Osteocyte (in vitro differentiated cells): Measurements from ENCODE around the gene NCBP2L. TPM values are rescaled to one million over a fixed set of nuclear protein-coding genes. Genes with fewer than 3 reads are reported as not detected.
A peak's percentile ranks its signal among the peaks of the same experiment; 100 is the strongest.

Experiments
- DNase-seq: peaks from one replicate; pipeline ENCODE4 v3.0.0; 2021; ENCODE audit warnings: mixed read lengths; ENCODE audit not compliant: unreplicated experiment; ENCODE audit errors: extremely low spot score
- H3K27ac Mint-ChIP-seq: one replicate; pipeline ENCODE4 v1.8.0; 2021; ENCODE audit warnings: mild to moderate bottlenecking, mixed read lengths; ENCODE audit not compliant: unreplicated experiment
- H3K27me3 Mint-ChIP-seq: one replicate; pipeline ENCODE4 v1.8.0; 2021; ENCODE audit warnings: mixed read lengths; ENCODE audit not compliant: unreplicated experiment
- H3K36me3 Mint-ChIP-seq: one replicate; pipeline ENCODE4 v1.8.0; 2021; ENCODE audit warnings: mixed read lengths; ENCODE audit not compliant: unreplicated experiment
- H3K4me1 Mint-ChIP-seq: one replicate; pipeline ENCODE4 v1.8.0; 2021; ENCODE audit warnings: mixed read lengths; ENCODE audit not compliant: unreplicated experiment
- H3K4me3 Mint-ChIP-seq: one replicate; pipeline ENCODE4 v1.8.0; 2021; ENCODE audit warnings: mild to moderate bottlenecking, moderate library complexity, mixed read lengths; ENCODE audit not compliant: unreplicated experiment
- H3K9me3 Mint-ChIP-seq: one replicate; pipeline ENCODE4 v1.8.0; 2021; ENCODE audit warnings: mixed read lengths; ENCODE audit not compliant: unreplicated experiment
- long read RNA-seq: library from polyadenylated mRNA; unstranded; transcript quantifications from one replicate; pipeline ENCODE4 v2.0.0, GENCODE V29; 2021
- total RNA-seq: library from RNA; stranded (reverse); gene quantifications from 2 replicates; pipeline ENCODE4 v1.2.1, GENCODE V29; 2021
- TF ChIP-seq, protein P1 (sequence below): fragments of 200-600 bp; sonication (generic); IDR thresholded peaks from 2 replicates; pipeline ENCODE4 v1.5.0; 2021; ENCODE audit warnings: antibody characterized with exemption, mild to moderate bottlenecking, moderate library complexity

NCBP2L gene
- total RNA-seq, result not detected in 2 replicates
- long read RNA-seq, result 0 reads

DNA sequence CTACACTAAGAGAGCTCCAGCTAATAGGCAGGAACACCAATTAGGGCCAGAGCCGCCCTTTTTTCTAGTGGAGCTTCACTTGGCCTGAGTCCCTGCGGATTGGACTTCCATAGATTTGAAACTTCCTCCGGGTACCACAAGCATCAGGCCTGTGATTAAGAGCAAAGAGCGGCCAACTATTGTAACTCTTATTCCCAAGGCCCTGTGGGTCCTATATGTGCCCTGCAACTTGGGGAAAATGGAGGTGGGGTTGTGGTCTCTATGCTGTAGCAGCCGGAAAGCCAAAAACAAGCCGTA, at the start of gene NCBP2L:
TSS of gene NCBP2L (plus strand) at position 198 of the 297 bp plus-strand sequence. CDS start 16,488 bp downstream, outside the sequence.
- Mint-ChIP-seq H3K27me3 (peaks cover 2% of the 10 kb centered on the region), H3K27ac (peak within 1 kb of the TSS; percentile 91), H3K4me1 (peaks cover 16% of the 10 kb centered on the region), H3K4me3 (peak within 1 kb of the TSS; percentile 82), H3K9me3 (no peaks in the 10 kb centered on the region), H3K36me3 (no peaks in the 10 kb centered on the region)
- TF ChIP-seq, protein P1, sequence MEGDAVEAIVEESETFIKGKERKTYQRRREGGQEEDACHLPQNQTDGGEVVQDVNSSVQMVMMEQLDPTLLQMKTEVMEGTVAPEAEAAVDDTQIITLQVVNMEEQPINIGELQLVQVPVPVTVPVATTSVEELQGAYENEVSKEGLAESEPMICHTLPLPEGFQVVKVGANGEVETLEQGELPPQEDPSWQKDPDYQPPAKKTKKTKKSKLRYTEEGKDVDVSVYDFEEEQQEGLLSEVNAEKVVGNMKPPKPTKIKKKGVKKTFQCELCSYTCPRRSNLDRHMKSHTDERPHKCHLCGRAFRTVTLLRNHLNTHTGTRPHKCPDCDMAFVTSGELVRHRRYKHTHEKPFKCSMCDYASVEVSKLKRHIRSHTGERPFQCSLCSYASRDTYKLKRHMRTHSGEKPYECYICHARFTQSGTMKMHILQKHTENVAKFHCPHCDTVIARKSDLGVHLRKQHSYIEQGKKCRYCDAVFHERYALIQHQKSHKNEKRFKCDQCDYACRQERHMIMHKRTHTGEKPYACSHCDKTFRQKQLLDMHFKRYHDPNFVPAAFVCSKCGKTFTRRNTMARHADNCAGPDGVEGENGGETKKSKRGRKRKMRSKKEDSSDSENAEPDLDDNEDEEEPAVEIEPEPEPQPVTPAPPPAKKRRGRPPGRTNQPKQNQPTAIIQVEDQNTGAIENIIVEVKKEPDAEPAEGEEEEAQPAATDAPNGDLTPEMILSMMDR, result peak; percentile 1
- DNase-seq, result no peak

- peak overlapping the region; percentile 90 for H3K27ac Mint-ChIP-seq
- no peak for DNase-seq
These were observed 49.0 kb upstream of the NCBP2L start for GRCh38 chrX:107728371-107729099.

DNA sequence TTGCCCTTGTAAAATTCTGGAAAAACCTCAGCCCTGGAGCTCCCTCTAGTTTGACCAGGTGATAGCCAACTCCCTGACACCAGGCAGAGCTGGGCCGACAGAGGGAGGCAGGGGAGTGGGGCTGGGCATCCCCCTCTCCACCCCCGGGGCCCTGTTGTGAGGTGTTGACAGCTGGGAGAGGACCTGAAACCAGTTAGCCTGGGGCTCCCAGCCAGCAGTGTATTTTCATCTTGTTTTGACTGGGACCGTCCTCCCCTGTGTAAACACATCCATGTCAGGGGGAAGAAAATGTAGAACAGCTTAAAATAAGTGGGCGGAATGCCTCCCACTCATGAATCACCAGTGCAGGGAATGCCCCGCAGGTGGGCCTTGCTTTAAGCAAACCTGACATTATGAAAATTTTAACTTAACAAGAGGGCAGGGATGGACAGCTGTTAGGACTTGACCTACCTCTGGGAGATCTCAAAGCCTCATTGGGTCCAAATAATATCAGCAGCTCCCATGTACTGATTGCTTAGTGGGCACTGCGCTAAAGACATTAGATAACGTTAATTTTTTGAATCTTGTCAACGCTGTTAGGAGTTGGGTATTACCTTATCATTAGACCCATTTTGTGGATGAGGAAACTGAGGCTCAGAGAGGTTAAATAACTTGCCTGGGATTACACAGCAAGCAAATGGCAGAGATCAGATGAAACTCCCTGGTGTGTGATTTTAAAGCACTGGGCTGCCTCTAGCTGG, 47.8 kb upstream of the NCBP2L start:
- Mint-ChIP-seq H3K9me3 (no peaks in the 10 kb centered on the region), H3K27me3 (no peaks in the 10 kb centered on the region), H3K27ac (peak overlapping the region; percentile 90), H3K36me3 (no peaks in the 10 kb centered on the region), H3K4me3 (no peak overlapping the region), H3K4me1 (peaks cover 79% of the 10 kb centered on the region)
- DNase-seq, result no peak
- TF ChIP-seq, protein P1, result peak; percentile 26

More at GRCh38 chrX:107728371-107729099, 49.0 kb upstream of the NCBP2L start:
- Mint-ChIP-seq H3K4me1 (peaks cover 82% of the 10 kb centered on the region), H3K4me3 (no peak overlapping the region), H3K9me3 (no peaks in the 10 kb centered on the region), H3K27me3 (no peaks in the 10 kb centered on the region), H3K36me3 (no peaks in the 10 kb centered on the region)
- TF ChIP-seq, protein P1, result no peak

DNA sequence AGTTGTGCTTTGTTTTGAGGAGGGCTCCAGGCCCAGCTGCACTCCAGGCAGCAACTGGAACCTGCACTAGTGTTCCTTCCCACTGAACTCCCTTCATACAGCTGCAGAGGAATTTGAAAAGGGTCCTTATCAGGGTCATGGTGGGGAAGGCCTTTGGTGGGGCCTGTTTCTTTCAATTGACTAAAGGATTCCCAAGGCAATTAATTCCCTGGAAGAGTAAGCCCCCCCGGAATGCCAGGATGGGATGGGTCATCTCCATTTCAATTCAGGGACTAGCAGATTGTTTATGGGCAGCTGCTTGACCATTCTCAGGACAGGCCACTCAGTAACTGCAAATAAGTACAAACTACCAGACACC, 47.3 kb upstream of the NCBP2L start:
- H3K27ac Mint-ChIP-seq, result peak overlapping the region; percentile 90
- DNase-seq, result no peak

More for the DNA sequence above, 47.3 kb upstream of the NCBP2L start:
- Mint-ChIP-seq H3K4me3 (no peak overlapping the region), H3K9me3 (no peaks in the 10 kb centered on the region), H3K27me3 (no peaks in the 10 kb centered on the region), H3K4me1 (peaks cover 73% of the 10 kb centered on the region), H3K36me3 (no peaks in the 10 kb centered on the region)
- TF ChIP-seq, protein P1, result no peak
